ENCODE results near the gene SPNS2. TPM values are rescaled to one million over a fixed set of nuclear protein-coding genes. Genes with fewer than 3 reads are reported as not detected.

Gene SPNS2
- total RNA-seq, 1 experiment from 2014 or later, result 0.08 TPM

Other genes starting within 250 kb of the SPNS2 start
- 16.1 and 18.0 TPM in 2 replicates for gene ANKFY1, start 234.9 kb upstream of the SPNS2 start, total RNA-seq (2014; rRNA removed; shearing (Covaris generic))
- 36.7 and 39.2 TPM in 2 replicates for gene UBE2G1, start 132.2 kb upstream of the SPNS2 start, total RNA-seq (2014; rRNA removed; shearing (Covaris generic))
- not detected in 2 replicates for gene SPNS3, start 64.9 kb upstream of the SPNS2 start, total RNA-seq (2014; rRNA removed; shearing (Covaris generic))
- gene MYBBP1A, start 56.5 kb downstream of the SPNS2 start, total RNA-seq (2014; rRNA removed; shearing (Covaris generic)), result 37.0 and 40.3 TPM in 2 replicates
- gene GGT6, start 61.7 kb downstream of the SPNS2 start, total RNA-seq (2014; rRNA removed; shearing (Covaris generic)), result not detected in 2 replicates
- 0.23 TPM in 1 of 2 replicates, not detected in the other for gene SMTNL2, start 85.6 kb downstream of the SPNS2 start, total RNA-seq (2014; rRNA removed; shearing (Covaris generic))
- 3.0 and 3.6 TPM in 2 replicates for gene ALOX15, start 142.8 kb downstream of the SPNS2 start, total RNA-seq (2014; rRNA removed; shearing (Covaris generic))
- gene PELP1, start 205.3 kb downstream of the SPNS2 start, total RNA-seq (2014; rRNA removed; shearing (Covaris generic)), result 23.6 and 27.2 TPM in 2 replicates
- 23.3 and 23.9 TPM in 2 replicates for gene ARRB2, start 211.8 kb downstream of the SPNS2 start, total RNA-seq (2014; rRNA removed; shearing (Covaris generic))
- gene MED11, start 232.5 kb downstream of the SPNS2 start, total RNA-seq (2014; rRNA removed; shearing (Covaris generic)), result 5.5 and 5.6 TPM in 2 replicates
- gene ZMYND15, start 241.0 kb downstream of the SPNS2 start, total RNA-seq (2014; rRNA removed; shearing (Covaris generic)), result not detected in 2 replicates
- gene CXCL16, start 241.0 kb downstream of the SPNS2 start, total RNA-seq (2014; rRNA removed; shearing (Covaris generic)), result not detected in 2 replicates